ENCODE measurements around the gene CC2D1A.
"Not testable (repeated sequence)": the region's sequence is repeated elsewhere in the genome, so short reads cannot be mapped to it uniquely, and the experiment has no call there.

CC2D1A gene

GRCh38 chr19:13908674-13909073 is 2.7 kb downstream of the CC2D1A start:
- no peak for DNase-seq (ENCODE audit: low spot score)

- DNase-seq (ENCODE audit: low spot score) = no peak
Observed at GRCh38 chr19:13909430-13909829, 3.4 kb downstream of the CC2D1A start.

GRCh38 chr19:13913352-13913751 is 7.4 kb downstream of the CC2D1A start:
- no peak for DNase-seq (ENCODE audit: low spot score)

GRCh38 chr19:13914777-13915176 is 8.8 kb downstream of the CC2D1A start:
- DNase-seq (ENCODE audit: low spot score) = no peak

- DNase-seq (ENCODE audit: low spot score) = no peak
Observed at GRCh38 chr19:13917888-13918406, 11.9 kb downstream of the CC2D1A start.

GRCh38 chr19:13918726-13919411 is 12.9 kb downstream of the CC2D1A start:
- no peak for DNase-seq (ENCODE audit: low spot score)

GRCh38 chr19:13920524-13920923 is 14.5 kb downstream of the CC2D1A start:
- no peak for DNase-seq (ENCODE audit: low spot score)

GRCh38 chr19:13920940-13921747 is 15.1 kb downstream of the CC2D1A start:
- DNase-seq (ENCODE audit: low spot score) = peak; percentile 62

GRCh38 chr19:13922118-13922517 is 16.1 kb downstream of the CC2D1A start:
- not testable (repeated sequence) for DNase-seq (ENCODE audit: low spot score)

GRCh38 chr19:13923194-13923987 is 17.4 kb downstream of the CC2D1A start:
- DNase-seq (ENCODE audit: low spot score) = no peak

GRCh38 chr19:13926010-13926409 is 20.0 kb downstream of the CC2D1A start:
- no peak for DNase-seq (ENCODE audit: low spot score)

- DNase-seq (ENCODE audit: low spot score) = no peak
Observed at GRCh38 chr19:13926715-13927114, 20.7 kb downstream of the CC2D1A start.

GRCh38 chr19:13929340-13929739 is 23.3 kb downstream of the CC2D1A start:
- DNase-seq (ENCODE audit: low spot score) = no peak

GRCh38 chr19:13929956-13930355 is 24.0 kb downstream of the CC2D1A start:
- no peak for DNase-seq (ENCODE audit: low spot score)

GRCh38 chr19:13930402-13930801 is 24.4 kb downstream of the CC2D1A start:
- no peak for DNase-seq (ENCODE audit: low spot score)

- DNase-seq (ENCODE audit: low spot score) = no peak
Observed at GRCh38 chr19:13931391-13932148, 25.6 kb downstream of the CC2D1A start.

- no peak for DNase-seq (ENCODE audit: low spot score)
Observed at GRCh38 chr19:13932149-13932637, 26.2 kb downstream of the CC2D1A start.

- no peak for DNase-seq (ENCODE audit: low spot score)
Observed at GRCh38 chr19:13932911-13933393, 27.0 kb downstream of the CC2D1A start.

- DNase-seq (ENCODE audit: low spot score) = no peak
Observed at GRCh38 chr19:13934785-13935109, 28.7 kb downstream of the CC2D1A start.

- no peak for DNase-seq (ENCODE audit: low spot score)
Observed at GRCh38 chr19:13935765-13936510, 29.9 kb downstream of the CC2D1A start.

Data from AG08395 (cell line).